Hippocampal formation (tissue), 2 donors: ENCODE measurements around the gene GGA3.

Source experiments
- DNase-seq, 2 donors: peaks; one replicate each; lab custom pipeline; 2025; lab: John Stamatoyannopoulos, UW

Gene GGA3

DNA sequence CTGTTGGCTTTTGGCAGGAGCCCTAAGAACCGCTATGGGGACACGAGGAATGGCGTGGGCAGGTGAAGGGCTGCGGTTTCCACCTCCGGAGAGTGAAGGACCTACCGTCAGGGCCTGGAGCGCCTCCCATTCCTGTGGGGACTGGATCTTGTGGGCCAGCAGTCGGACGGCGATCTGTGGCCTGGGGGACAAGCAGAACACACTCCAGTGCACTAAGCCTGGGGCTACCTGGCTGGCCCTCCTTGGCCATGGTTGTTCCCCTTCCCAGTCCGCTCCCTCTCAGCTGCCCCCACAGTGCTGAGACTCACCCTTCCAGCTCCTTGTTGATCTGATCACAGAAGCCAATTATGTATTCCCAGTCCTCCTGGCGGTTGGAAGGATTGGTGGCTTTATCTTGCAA, 15.0 kb downstream of the GGA3 start:
- no peak for DNase-seq

- DNase-seq = no peak
Observed at GRCh38 chr17:75245011-75245410, 16.4 kb downstream of the GGA3 start.

GRCh38 chr17:75244133-75244866, 17.1 kb downstream of the GGA3 start:
- no peak for DNase-seq

GRCh38 chr17:75242461-75243042, 18.9 kb downstream of the GGA3 start:
- DNase-seq = no peak

DNA sequence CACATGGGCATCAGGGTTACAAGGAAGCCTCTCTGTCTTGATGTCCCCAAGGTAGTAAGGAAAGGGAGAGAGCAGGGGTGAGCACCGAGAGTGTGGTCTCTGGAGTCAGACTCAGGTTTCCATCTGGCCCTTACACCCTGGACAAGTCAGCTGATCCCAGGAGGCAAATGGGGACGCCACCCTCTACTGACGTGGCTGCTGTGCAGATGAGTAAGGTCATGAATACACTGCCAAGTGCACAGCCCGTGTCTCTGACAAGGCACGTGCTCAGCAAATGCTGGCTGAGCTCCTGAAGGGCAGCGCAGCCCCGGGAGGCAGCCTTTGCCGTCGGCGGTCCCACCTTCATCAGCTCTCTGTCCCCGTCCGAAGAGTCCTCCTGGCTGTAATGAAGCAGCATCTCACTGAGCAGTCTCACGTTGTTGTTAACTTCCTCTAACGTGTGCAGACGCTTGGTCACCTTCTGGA, 19.4 kb downstream of the GGA3 start:
- no peak for DNase-seq

- DNase-seq = no peak
Observed at GRCh38 chr17:75241502-75241901, 19.9 kb downstream of the GGA3 start.

DNA sequence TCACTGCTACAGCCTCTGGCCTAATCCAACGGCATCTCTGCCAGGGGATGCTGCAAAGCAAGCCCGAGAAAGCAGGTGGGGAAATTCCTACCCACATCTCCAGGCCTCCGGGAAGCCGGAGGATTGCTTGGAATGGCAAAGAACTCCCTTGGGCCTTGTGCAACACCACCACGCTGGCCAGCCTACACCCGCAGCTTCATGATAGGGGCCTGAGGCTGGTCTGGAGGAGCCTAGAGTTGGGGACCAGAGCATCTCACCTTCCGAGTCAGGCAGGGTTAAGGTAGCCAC, 20.3 kb downstream of the GGA3 start:
- no peak for DNase-seq

- DNase-seq = no peak
Observed at GRCh38 chr17:75240394-75241142, 20.8 kb downstream of the GGA3 start.

GRCh38 chr17:75239778-75240393, 21.5 kb downstream of the GGA3 start:
- no peak for DNase-seq

- no peak for DNase-seq
Observed at GRCh38 chr17:75239214-75239613, 22.2 kb downstream of the GGA3 start.

- DNase-seq = peak; percentile 14 to 33
Observed at GRCh38 chr17:75238684-75239191, 22.7 kb downstream of the GGA3 start.

GRCh38 chr17:75238020-75238580, 23.3 kb downstream of the GGA3 start:
- DNase-seq = no peak

- no peak for DNase-seq
Observed at GRCh38 chr17:75237100-75238014, 24.0 kb downstream of the GGA3 start.

GRCh38 chr17:75232786-75233185, 28.6 kb downstream of the GGA3 start:
- no peak for DNase-seq

DNA sequence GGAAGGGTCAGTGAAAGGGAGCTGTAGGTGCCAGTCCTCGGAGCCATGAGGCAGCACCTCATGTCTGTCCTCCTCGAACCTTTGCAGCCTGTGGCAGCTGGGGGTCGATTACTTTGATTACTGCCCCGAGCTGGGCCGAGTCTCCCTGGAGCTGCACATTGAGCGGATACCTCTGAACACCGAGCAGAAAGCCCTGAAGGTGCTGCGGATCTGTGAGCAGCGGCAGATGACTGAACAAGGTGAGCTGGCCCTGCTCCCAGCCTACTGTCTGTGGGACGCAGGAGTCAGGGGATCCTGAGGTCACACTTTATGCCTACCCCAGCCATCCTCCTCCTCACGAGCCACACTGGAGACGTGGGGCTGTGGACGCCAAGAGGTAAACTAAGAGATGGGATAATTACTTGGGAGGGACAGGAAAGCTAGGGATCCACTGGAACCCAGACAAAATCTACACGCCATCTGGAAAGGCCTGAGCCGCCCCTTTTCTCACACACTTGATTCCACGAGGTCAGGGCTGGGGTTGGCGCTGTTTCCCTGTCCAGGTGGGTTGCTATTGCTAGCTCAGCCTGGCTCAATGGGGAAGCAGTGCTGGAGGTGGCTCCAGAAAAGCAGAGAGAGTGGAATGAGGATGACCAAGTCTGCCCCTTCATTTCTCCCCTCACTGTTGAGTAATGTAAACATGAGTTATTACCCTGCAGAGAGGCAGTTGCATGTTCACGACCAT, 29.5 kb downstream of the GGA3 start:
- DNase-seq = no peak

GRCh38 chr17:75231071-75231470, 30.3 kb downstream of the GGA3 start:
- no peak for DNase-seq

GRCh38 chr17:75228847-75229246, 32.6 kb downstream of the GGA3 start:
- no peak for DNase-seq

GRCh38 chr17:75228305-75228704, 33.1 kb downstream of the GGA3 start:
- DNase-seq = peak; percentile 21 to 29

DNA sequence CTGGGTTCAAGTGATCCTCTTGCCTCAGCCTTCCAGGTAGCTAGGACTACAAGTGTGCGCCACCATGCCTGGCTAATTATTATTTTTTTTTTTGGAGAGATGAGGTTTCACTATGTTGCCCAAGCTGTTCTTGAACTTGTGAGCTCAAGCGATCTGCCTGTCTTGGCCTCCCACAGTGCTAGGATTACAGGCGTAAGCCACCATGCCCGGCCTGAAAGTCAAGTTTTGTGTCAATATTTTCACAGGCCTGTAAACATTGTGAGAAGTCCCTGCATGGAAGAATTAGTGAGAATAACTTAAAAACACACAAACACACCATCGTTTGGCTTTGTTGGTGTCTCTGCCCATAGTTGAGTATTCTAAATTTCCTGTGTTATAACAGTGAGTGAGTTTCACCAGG, 33.7 kb downstream of the GGA3 start:
- DNase-seq = no peak

GRCh38 chr17:75225016-75225415, 36.4 kb downstream of the GGA3 start:
- no peak for DNase-seq
